CD14-positive monocyte (primary cell): ENCODE data around the gene GPC6. TPM values are rescaled to one million over a fixed set of nuclear protein-coding genes. Genes with fewer than 3 reads are reported as not detected.

Source experiments
- DNase-seq, 3 donors: peaks; one replicate each; pipeline ENCODE4 v3.0.0-alpha.2; 2011 to 2022
- H2AFZ ChIP-seq: 2 replicates; pipeline ENCODE4 v1.6.0; 2012; ENCODE audit warnings: mild to moderate bottlenecking, low read depth, low read length, inconsistent platforms; ENCODE audit not compliant: insufficient read depth, poor library complexity, severe bottlenecking
- H3K27ac ChIP-seq, 2 donors: 1 replicate in 1 of 2; 2 replicates in 1 of 2; pipeline ENCODE4 v1.5.1; 2012 to 2013; ENCODE audit warnings: low read length in 2 of 2, control low read depth in 1 of 2, inconsistent platforms in 1 of 2, low read depth in 1 of 2, mild to moderate bottlenecking in 1 of 2
- H3K27me3 ChIP-seq, 2 donors: one replicate each; pipeline versions ENCODE4 v1.6.0 to v1.6.1; 2011 to 2013; ENCODE audit warnings: low read length in 2 of 2; ENCODE audit not compliant: control insufficient read depth in 2 of 2, insufficient read depth in 2 of 2
- H3K36me3 ChIP-seq, 2 donors: replicated peaks in 1 of 2; 1 replicate in 1 of 2; 2 replicates in 1 of 2; pipeline versions ENCODE4 v1.5.1 to v1.6.1; 2012 to 2013; ENCODE audit warnings: low read length in 2 of 2, control low read depth in 1 of 2, inconsistent platforms in 1 of 2, mild to moderate bottlenecking in 1 of 2; ENCODE audit not compliant: insufficient read depth in 2 of 2, control insufficient read depth in 1 of 2
- H3K4me1 ChIP-seq, 2 donors: 1 replicate in 1 of 2; 2 replicates in 1 of 2; pipeline versions ENCODE4 v1.5.1 to v1.6.1; 2012 to 2013; ENCODE audit warnings: low read length in 2 of 2, control low read depth in 1 of 2, inconsistent platforms in 1 of 2, mild to moderate bottlenecking in 1 of 2, moderate library complexity in 1 of 2; ENCODE audit not compliant: insufficient read depth in 2 of 2, control insufficient read depth in 1 of 2
- H3K4me2 ChIP-seq: replicated peaks from 2 replicates; pipeline ENCODE3; 2012; ENCODE audit warnings: low read length, moderate library complexity, mild to moderate bottlenecking; ENCODE audit not compliant: poor library complexity, severe bottlenecking; ENCODE audit errors: extremely low read depth
- H3K4me3 ChIP-seq, 3 experiments: fragments of 200-600 bp in 1 of 3; sonication (generic) in 1 of 3; replicated peaks in 1 of 3; 1 replicate in 2 of 3; 2 replicates in 1 of 3; pipeline ENCODE4 v1.5.1; 2011 to 2013; ENCODE audit warnings: low read length in 3 of 3, mild to moderate bottlenecking in 3 of 3, control low read depth in 2 of 3, low read depth in 2 of 3, inconsistent platforms in 1 of 3, moderate library complexity in 1 of 3
- H3K79me2 ChIP-seq: 2 replicates; pipeline ENCODE4 v1.6.0; 2012; ENCODE audit warnings: mild to moderate bottlenecking, control low read depth, inconsistent platforms, low read length, moderate library complexity; ENCODE audit not compliant: insufficient read depth
- H3K9ac ChIP-seq: 2 replicates; pipeline ENCODE4 v1.6.0; 2017; ENCODE audit warnings: low read length, mild to moderate bottlenecking; ENCODE audit not compliant: insufficient read depth, poor library complexity, severe bottlenecking
- H3K9me3 ChIP-seq, 2 donors: replicated peaks in 1 of 2; 1 replicate in 1 of 2; 2 replicates in 1 of 2; pipeline versions ENCODE4 v1.5.1 to v1.6.1; 2012 to 2013; ENCODE audit warnings: low read length in 2 of 2, control low read depth in 1 of 2; ENCODE audit not compliant: control insufficient read depth in 1 of 2, insufficient read depth in 1 of 2
- H4K20me1 ChIP-seq: 2 replicates; pipeline ENCODE4 v1.6.0; 2012; ENCODE audit warnings: mild to moderate bottlenecking, low read length, control low read depth, moderate library complexity; ENCODE audit not compliant: insufficient read depth
- H3K27ac Mint-ChIP-seq, 7 donors: one replicate each; pipeline ENCODE4 v1.8.0; 2020; ENCODE audit warnings: mild to moderate bottlenecking in 7 of 7, mixed read lengths in 7 of 7, moderate library complexity in 6 of 7, inconsistent platforms in 2 of 7
- H3K27me3 Mint-ChIP-seq, 3 donors: one replicate each; pipeline ENCODE4 v1.8.0; 2021 to 2022; ENCODE audit warnings: low read depth in 3 of 3, mild to moderate bottlenecking in 3 of 3, mixed read lengths in 3 of 3, moderate library complexity in 3 of 3, inconsistent platforms in 1 of 3
- H3K36me3 Mint-ChIP-seq, 2 donors: one replicate each; pipeline ENCODE4 v1.8.0; 2020; ENCODE audit warnings: mixed read lengths in 2 of 2, inconsistent platforms in 1 of 2, mild to moderate bottlenecking in 1 of 2
- H3K4me1 Mint-ChIP-seq: one replicate; pipeline ENCODE4 v1.8.0; 2020; ENCODE audit warnings: mild to moderate bottlenecking, mixed read lengths
- H3K4me3 Mint-ChIP-seq, 2 donors: one replicate each; pipeline ENCODE4 v1.8.0; 2020; ENCODE audit warnings: mild to moderate bottlenecking in 2 of 2, mixed read lengths in 2 of 2, moderate library complexity in 1 of 2
- H3K9me3 Mint-ChIP-seq, 7 donors: one replicate each; pipeline ENCODE4 v1.8.0; 2020 to 2022; ENCODE audit warnings: mixed read lengths in 7 of 7, mild to moderate bottlenecking in 6 of 7, moderate library complexity in 6 of 7, inconsistent platforms in 2 of 7
- CTCF ChIP-seq: fragments of 200-600 bp; IDR thresholded peaks from one replicate; pipeline ENCODE4 v1.8.0; 2022; ENCODE audit warnings: antibody characterized with exemption, mild to moderate bottlenecking
- WGBS: methylation state at CpG from one replicate; pipeline ENCODE4 v1.1.5; 2013; ENCODE audit warnings: missing lambda C conversion rate; ENCODE audit not compliant: insufficient coverage; 5-methylcytosine and 5-hydroxymethylcytosine counted together
- intact Hi-C, 2 donors: fragments of 100-400 bp; cut with micrococcal nuclease; formaldehyde crosslinking; loops; one replicate each; pipeline versions ENCODE4 v1.15.0 to v1.15.1; 2023
- polyA plus RNA-seq, 3 donors: library from polyadenylated mRNA; depleted of rRNA in 1 of 3; unstranded in 2 of 3; stranded (reverse) in 1 of 3; fragments of 300-500 nt in 2 of 3; fragments of >200 nt in 1 of 3; fragmentation: Illumina TruSeq in 2 of 3; gene quantifications; 1 replicate in 2 of 3; 2 replicates in 1 of 3; pipeline ENCODE4 v1.2.3, GENCODE V29; 2012 to 2021

GPC6 gene
- polyA plus RNA-seq, 3 donors: not detected

GRCh38 chr13:94065741-94066140 lies 839.1 kb downstream of the GPC6 start:
- H3K36me3 Mint-ChIP-seq: no peaks in the 10 kb centered on the region
- H2AFZ ChIP-seq: no peak overlapping the region
- intact Hi-C loops: no loop called here
- H3K27ac Mint-ChIP-seq: no peak overlapping the region
- no peak for TF ChIP-seq CTCF
- peaks cover 0 to 2% (median 1%) of the 10 kb centered on the region in 3 donors for H3K27me3 Mint-ChIP-seq
- no peak overlapping the region for H3K4me2 ChIP-seq
- no CpG with 5 or more reads among the region's 1 CpG for WGBS
- H3K9ac ChIP-seq: no peak overlapping the region
- H4K20me1 ChIP-seq: no peaks in the 10 kb centered on the region
- no peaks in the 10 kb centered on the region for H3K9me3 ChIP-seq
- no peaks in the 10 kb centered on the region for H3K4me1 Mint-ChIP-seq
- H3K79me2 ChIP-seq: no peaks in the 10 kb centered on the region
- H3K36me3 ChIP-seq: no peaks in the 10 kb centered on the region
- DNase-seq: no peak
- H3K9me3 Mint-ChIP-seq: peaks cover 2 to 9% (median 2%) of the 10 kb centered on the region in 7 donors
- H3K4me1 ChIP-seq: no peaks in the 10 kb centered on the region
- no peak overlapping the region for H3K4me3 ChIP-seq
- no peaks in the 10 kb centered on the region for H3K27me3 ChIP-seq
- no peak overlapping the region for H3K27ac ChIP-seq
- no peak overlapping the region for H3K4me3 Mint-ChIP-seq

- no peaks in the 10 kb centered on the region for H3K4me1 ChIP-seq
- peaks cover 0 to 6% of the 10 kb centered on the region in 2 donors for H3K9me3 ChIP-seq
- no peaks in the 10 kb centered on the region for H3K79me2 ChIP-seq
- H3K4me3 ChIP-seq: no peak overlapping the region
- H3K27me3 ChIP-seq: no peaks in the 10 kb centered on the region
- H3K36me3 Mint-ChIP-seq: no peaks in the 10 kb centered on the region
- no peak for TF ChIP-seq CTCF
- no CpG with 5 or more reads among the region's 4 CpGs for WGBS
- no peak overlapping the region for H3K4me2 ChIP-seq
- no peak for DNase-seq
- H3K27me3 Mint-ChIP-seq: no peaks in the 10 kb centered on the region
- H3K27ac Mint-ChIP-seq: no peak overlapping the region
- H3K36me3 ChIP-seq: no peaks in the 10 kb centered on the region
- H3K4me1 Mint-ChIP-seq: no peaks in the 10 kb centered on the region
- no peak overlapping the region for H3K27ac ChIP-seq
- no peak overlapping the region for H3K9ac ChIP-seq
- H3K4me3 Mint-ChIP-seq: no peak overlapping the region
- H4K20me1 ChIP-seq: no peaks in the 10 kb centered on the region
- H3K9me3 Mint-ChIP-seq: peaks cover 2 to 21% (median 6%) of the 10 kb centered on the region in 7 donors
- intact Hi-C loops: no loop called here
- no peak overlapping the region for H2AFZ ChIP-seq
Observed at GRCh38 chr13:94073007-94073744, 846.6 kb downstream of the GPC6 start.
